ENCODE results near the gene STAT4.

Gene STAT4

GRCh38 chr2:191145769-191146471 is 4.9 kb downstream of the STAT4 start:
- no peak for DNase-seq (ENCODE audit: low read depth)

GRCh38 chr2:191144217-191144616 is 6.6 kb downstream of the STAT4 start:
- no peak for DNase-seq (ENCODE audit: low read depth)

GRCh38 chr2:191143791-191144190 is 7.0 kb downstream of the STAT4 start:
- no peak for DNase-seq (ENCODE audit: low read depth)

GRCh38 chr2:191128911-191129304 is 21.9 kb downstream of the STAT4 start:
- no peak for DNase-seq (ENCODE audit: low read depth)

- no peak for DNase-seq (ENCODE audit: low read depth)
Observed at GRCh38 chr2:191128172-191128910, 22.5 kb downstream of the STAT4 start.

- DNase-seq (ENCODE audit: low read depth): no peak
Observed at GRCh38 chr2:191127235-191127634, 23.6 kb downstream of the STAT4 start.

- no peak for DNase-seq (ENCODE audit: low read depth)
Observed at GRCh38 chr2:191126386-191127085, 24.3 kb downstream of the STAT4 start.

- DNase-seq (ENCODE audit: low read depth): no peak
Observed at GRCh38 chr2:191125646-191126045, 25.1 kb downstream of the STAT4 start.

GRCh38 chr2:191122638-191123294 is 28.0 kb downstream of the STAT4 start:
- DNase-seq (ENCODE audit: low read depth): no peak

GRCh38 chr2:191117341-191117740 is 33.5 kb downstream of the STAT4 start:
- no peak for DNase-seq (ENCODE audit: low read depth)

GRCh38 chr2:191115804-191116203 is 35.0 kb downstream of the STAT4 start:
- no peak for DNase-seq (ENCODE audit: low read depth)

- no peak for DNase-seq (ENCODE audit: low read depth)
Observed at GRCh38 chr2:191115391-191115790, 35.4 kb downstream of the STAT4 start.

GRCh38 chr2:191114403-191114886 is 36.3 kb downstream of the STAT4 start:
- no peak for DNase-seq (ENCODE audit: low read depth)

GRCh38 chr2:191113761-191114160 is 37.0 kb downstream of the STAT4 start:
- no peak for DNase-seq (ENCODE audit: low read depth)

- no peak for DNase-seq (ENCODE audit: low read depth)
Observed at GRCh38 chr2:191112448-191112901, 38.3 kb downstream of the STAT4 start.

GRCh38 chr2:191109888-191110287 is 40.9 kb downstream of the STAT4 start:
- DNase-seq (ENCODE audit: low read depth): no peak

GRCh38 chr2:191108331-191108730 is 42.5 kb downstream of the STAT4 start:
- DNase-seq (ENCODE audit: low read depth): no peak

- peak; percentile 25 for DNase-seq (ENCODE audit: low read depth)
Observed at GRCh38 chr2:191105082-191105481, 45.7 kb downstream of the STAT4 start.

GRCh38 chr2:191103774-191104173 is 47.0 kb downstream of the STAT4 start:
- DNase-seq (ENCODE audit: low read depth): no peak

- no peak for DNase-seq (ENCODE audit: low read depth)
Observed at GRCh38 chr2:191100216-191100615, 50.6 kb downstream of the STAT4 start.

GRCh38 chr2:191087311-191087710 is 63.5 kb downstream of the STAT4 start:
- no peak for DNase-seq (ENCODE audit: low read depth)

GRCh38 chr2:191086706-191087105 is 64.1 kb downstream of the STAT4 start:
- DNase-seq (ENCODE audit: low read depth): no peak
